ENCODE measurements around the gene CENPS. TPM values are rescaled to one million over a fixed set of nuclear protein-coding genes. Genes with fewer than 3 reads are reported as not detected.

The CENPS gene
- total and polyA plus RNA-seq, 2 donors (not counting 1 experiment from before 2014, with no cell fraction given): 3.1 to 10.9 TPM

- Mint-ChIP-seq H3K27ac (no peak overlapping the region), H3K4me3 (no peak overlapping the region), H3K4me1 (no peaks in the 10 kb centered on the region), H3K27me3 (no peaks in the 10 kb centered on the region), H3K9me3 (ENCODE audit: insufficient read depth) (no peaks in the 10 kb centered on the region)
- Histone ChIP-seq H3K9ac (ENCODE audit: low read length) (no peak overlapping the region), H3K9me3 (ENCODE audit: control extremely low read depth in 1 of 3, control insufficient read depth in 2 of 3, insufficient read depth in 1 of 3, low read length in 2 of 3) (no peaks in the 10 kb centered on the region), H3K4me1 (ENCODE audit: control insufficient read depth in 2 of 2, insufficient read depth in 2 of 2, low read length in 2 of 2) (no peaks in the 10 kb centered on the region), H3K4me2 (replicated peaks; ENCODE audit: low read depth, low read length, poor library complexity, severe bottlenecking) (no peak overlapping the region), H2AFZ (ENCODE audit: insufficient read depth, low read depth, low read length, poor library complexity, severe bottlenecking) (no peak overlapping the region), H3K36me3 (replicated peaks in 1 of 2; ENCODE audit: control extremely low read depth in 1 of 2, control insufficient read depth in 1 of 2, extremely low read depth in 1 of 2, insufficient read depth in 2 of 2, low read length in 1 of 2) (no peaks in the 10 kb centered on the region), H3K27me3 (replicated peaks in 1 of 4; ENCODE audit: control extremely low read depth in 1 of 4, control insufficient read depth in 3 of 4, insufficient read depth in 4 of 4, low read length in 3 of 4) (no peaks in the 10 kb centered on the region), H4K20me1 (ENCODE audit: control insufficient read depth, insufficient read depth, low read length, poor library complexity, severe bottlenecking) (no peaks in the 10 kb centered on the region), H3K79me2 (ENCODE audit: control insufficient read depth, insufficient read depth, low read length) (no peaks in the 10 kb centered on the region), H3K27ac (ENCODE audit: low read length in 2 of 2) (no peak overlapping the region), H3K4me3 (ENCODE audit: control extremely low read depth in 1 of 5, extremely low read depth in 1 of 5, insufficient read depth in 1 of 5, low read depth in 2 of 5, low read length in 4 of 5) (no peak overlapping the region)
- ATAC-seq (ENCODE audit: low read depth) (no peak), DNase-seq (no peak)
- ChIA-PET POLR2A (no interaction called here), CTCF (interaction anchor here (0.9 kb wide), 1 partner anchor 18 kb away, joined by 3 read pairs; the partner anchor contains the start of gene PGD)
- WGBS (ENCODE audit: insufficient coverage): 91% methylated on average over 4 of the region's 5 CpGs
- intact Hi-C loops (cut with micrococcal nuclease): no loop called here
- TF ChIP-seq CTCF (IDR thresholded peaks at IDR 0.05) (no peak), EZH2 (IDR thresholded peaks at IDR 0.05; ENCODE audit: borderline replicate concordance, insufficient read depth, low read depth, low read length, poor library complexity, severe bottlenecking) (no peak)
Measured at GRCh38 chr1:10380594-10381275, 49.5 kb upstream of the CENPS start.

- H3K9ac ChIP-seq (ENCODE audit: low read length): no peak overlapping the region
- TF ChIP-seq CTCF (IDR thresholded peaks at IDR 0.05) (no peak), EZH2 (IDR thresholded peaks at IDR 0.05; ENCODE audit: borderline replicate concordance, insufficient read depth, low read depth, low read length, poor library complexity, severe bottlenecking) (no peak)
- H3K4me2 ChIP-seq (replicated peaks; ENCODE audit: low read depth, low read length, poor library complexity, severe bottlenecking): no peak overlapping the region
- H2AFZ ChIP-seq (ENCODE audit: insufficient read depth, low read depth, low read length, poor library complexity, severe bottlenecking): no peak overlapping the region
- no peaks in the 10 kb centered on the region for H3K27me3 Mint-ChIP-seq
- H3K27me3 ChIP-seq (replicated peaks in 1 of 4; ENCODE audit: control extremely low read depth in 1 of 4, control insufficient read depth in 3 of 4, insufficient read depth in 4 of 4, low read length in 3 of 4): no peaks in the 10 kb centered on the region
- ChIA-PET CTCF (no interaction called here), POLR2A (no interaction called here)
- H3K4me3 Mint-ChIP-seq: no peak overlapping the region
- intact Hi-C loops (cut with micrococcal nuclease): no loop called here
- ATAC-seq (ENCODE audit: low read depth) (no peak), DNase-seq (no peak)
- no peak overlapping the region for H3K4me3 ChIP-seq (ENCODE audit: control extremely low read depth in 1 of 5, extremely low read depth in 1 of 5, insufficient read depth in 1 of 5, low read depth in 2 of 5, low read length in 4 of 5)
- no peak overlapping the region for H3K27ac ChIP-seq (ENCODE audit: low read length in 2 of 2)
- H3K27ac Mint-ChIP-seq: no peak overlapping the region
- peaks cover 9 to 12% of the 10 kb centered on the region in 2 donors for H3K4me1 ChIP-seq (ENCODE audit: control insufficient read depth in 2 of 2, insufficient read depth in 2 of 2, low read length in 2 of 2)
- no peaks in the 10 kb centered on the region for H3K9me3 ChIP-seq (ENCODE audit: control extremely low read depth in 1 of 3, control insufficient read depth in 2 of 3, insufficient read depth in 1 of 3, low read length in 2 of 3)
- H3K9me3 Mint-ChIP-seq (ENCODE audit: insufficient read depth): no peaks in the 10 kb centered on the region
- H3K79me2 ChIP-seq (ENCODE audit: control insufficient read depth, insufficient read depth, low read length): no peaks in the 10 kb centered on the region
- no peaks in the 10 kb centered on the region for H3K36me3 ChIP-seq (replicated peaks in 1 of 2; ENCODE audit: control extremely low read depth in 1 of 2, control insufficient read depth in 1 of 2, extremely low read depth in 1 of 2, insufficient read depth in 2 of 2, low read length in 1 of 2)
- WGBS (ENCODE audit: insufficient coverage): 84% methylated on average over 4 of the region's 4 CpGs
- H3K4me1 Mint-ChIP-seq: peaks cover 7% of the 10 kb centered on the region
- no peaks in the 10 kb centered on the region for H4K20me1 ChIP-seq (ENCODE audit: control insufficient read depth, insufficient read depth, low read length, poor library complexity, severe bottlenecking)
Measured at GRCh38 chr1:10383630-10384029, 46.6 kb upstream of the CENPS start.

Data from B cell (primary cell).